ENCODE data around the gene TNFRSF8.

TNFRSF8 gene

GRCh38 chr1:12028248-12028647 lies 34.9 kb upstream of the TNFRSF8 start:
- H4K20me1 ChIP-seq (ENCODE audit: low read depth, low read length) = no peaks in the 10 kb centered on the region
- TF ChIP-seq CTCF (IDR thresholded peaks at IDR 0.05; ENCODE audit: insufficient read depth, low read length, poor library complexity, severe bottlenecking) (no peak), EZH2phosphoT487 (conservative IDR thresholded peaks at IDR 0.05; ENCODE audit: low read length) (no peak)
- no peak overlapping the region for H3K27ac ChIP-seq (ENCODE audit: low read depth, low read length)
- H3K9me2 ChIP-seq (replicated peaks; ENCODE audit: insufficient read depth, low read length) = no peaks in the 10 kb centered on the region
- no peaks in the 10 kb centered on the region for H3F3A ChIP-seq (ENCODE audit: insufficient read depth)
- H3K27me3 ChIP-seq (ENCODE audit: low read length) = no peaks in the 10 kb centered on the region
- H2AFZ ChIP-seq (ENCODE audit: low read depth, low read length, severe bottlenecking) = no peak overlapping the region
- H3K9ac ChIP-seq (ENCODE audit: low read length) = no peak overlapping the region
- H3K79me2 ChIP-seq (ENCODE audit: insufficient read depth, low read length) = no peaks in the 10 kb centered on the region
- H3K4me2 ChIP-seq (ENCODE audit: low read depth, low read length, poor library complexity, severe bottlenecking) = no peak overlapping the region
- no peaks in the 10 kb centered on the region; the same call in 1 of the 2 replicates for H3K36me3 ChIP-seq (ENCODE audit: low read length)
- no peaks in the 10 kb centered on the region for H3K9me3 ChIP-seq (ENCODE audit: insufficient read depth, low read length)
- no peak overlapping the region for H3K4me3 ChIP-seq (ENCODE audit: insufficient read depth, low read length, poor library complexity, severe bottlenecking)

- no peak overlapping the region for H3K4me2 ChIP-seq (ENCODE audit: low read depth, low read length, poor library complexity, severe bottlenecking)
- no peaks in the 10 kb centered on the region for H3K27me3 ChIP-seq (ENCODE audit: low read length)
- no peak overlapping the region for H2AFZ ChIP-seq (ENCODE audit: low read depth, low read length, severe bottlenecking)
- no peak overlapping the region for H3K4me3 ChIP-seq (ENCODE audit: insufficient read depth, low read length, poor library complexity, severe bottlenecking)
- no peaks in the 10 kb centered on the region for H4K20me1 ChIP-seq (ENCODE audit: low read depth, low read length)
- no peaks in the 10 kb centered on the region for H3F3A ChIP-seq (ENCODE audit: insufficient read depth)
- H3K27ac ChIP-seq (ENCODE audit: low read depth, low read length) = no peak overlapping the region
- H3K36me3 ChIP-seq (ENCODE audit: low read length) = no peaks in the 10 kb centered on the region; the same call in 1 of the 2 replicates
- no peaks in the 10 kb centered on the region for H3K9me2 ChIP-seq (replicated peaks; ENCODE audit: insufficient read depth, low read length)
- TF ChIP-seq EZH2phosphoT487 (conservative IDR thresholded peaks at IDR 0.05; ENCODE audit: low read length) = no peak
- TF ChIP-seq CTCF (IDR thresholded peaks at IDR 0.05; ENCODE audit: insufficient read depth, low read length, poor library complexity, severe bottlenecking) = no peak
- no peaks in the 10 kb centered on the region for H3K9me3 ChIP-seq (ENCODE audit: insufficient read depth, low read length)
- no peak overlapping the region for H3K9ac ChIP-seq (ENCODE audit: low read length)
- no peaks in the 10 kb centered on the region for H3K79me2 ChIP-seq (ENCODE audit: insufficient read depth, low read length)
Measured at GRCh38 chr1:12028957-12029511, 34.1 kb upstream of the TNFRSF8 start.

GRCh38 chr1:12029720-12030339 lies 33.3 kb upstream of the TNFRSF8 start:
- Histone ChIP-seq H3K9ac (ENCODE audit: low read length) (no peak overlapping the region), H3K4me2 (ENCODE audit: low read depth, low read length, poor library complexity, severe bottlenecking) (no peak overlapping the region), H3K27ac (ENCODE audit: low read depth, low read length) (no peak overlapping the region), H3K36me3 (ENCODE audit: low read length) (no peaks in the 10 kb centered on the region; the same call in 1 of the 2 replicates), H3F3A (ENCODE audit: insufficient read depth) (no peaks in the 10 kb centered on the region), H3K9me3 (ENCODE audit: insufficient read depth, low read length) (no peaks in the 10 kb centered on the region), H3K79me2 (ENCODE audit: insufficient read depth, low read length) (no peaks in the 10 kb centered on the region), H2AFZ (ENCODE audit: low read depth, low read length, severe bottlenecking) (no peak overlapping the region), H4K20me1 (ENCODE audit: low read depth, low read length) (no peaks in the 10 kb centered on the region), H3K4me3 (ENCODE audit: insufficient read depth, low read length, poor library complexity, severe bottlenecking) (no peak overlapping the region), H3K27me3 (ENCODE audit: low read length) (no peaks in the 10 kb centered on the region), H3K9me2 (replicated peaks; ENCODE audit: insufficient read depth, low read length) (no peaks in the 10 kb centered on the region)
- TF ChIP-seq CTCF (IDR thresholded peaks at IDR 0.05; ENCODE audit: insufficient read depth, low read length, poor library complexity, severe bottlenecking) = no peak
- no peak for TF ChIP-seq EZH2phosphoT487 (conservative IDR thresholded peaks at IDR 0.05; ENCODE audit: low read length)

Measured in SU-DHL-6 (cell line).